Measurements from ENCODE around the gene GBX1.

Gene GBX1

DNA sequence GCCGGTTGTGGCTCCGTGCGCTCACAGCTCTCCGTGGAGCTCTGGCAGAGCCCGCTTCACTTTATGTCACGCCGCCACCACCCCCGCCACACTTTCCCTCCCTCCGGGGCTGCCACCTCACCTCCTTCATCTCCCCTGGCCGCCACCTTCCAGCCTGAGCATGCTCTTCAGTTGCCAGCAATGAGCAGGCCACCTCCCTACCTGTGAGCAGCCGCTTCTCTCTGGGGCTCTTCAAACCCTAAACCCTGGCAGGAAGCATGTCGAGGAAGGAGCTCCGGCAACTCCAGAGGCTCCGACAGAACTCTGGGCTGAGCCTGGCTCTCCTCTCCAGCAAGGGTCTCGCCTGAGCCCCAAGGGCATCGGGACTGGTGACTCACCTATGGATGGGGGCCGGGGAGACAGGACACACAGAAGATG lies 36.7 kb downstream of the GBX1 start:
- FAIRE-seq, result no peak
- DNase-seq (ENCODE audit: extremely low spot score, insufficient read length, low read depth), result no peak

DNA sequence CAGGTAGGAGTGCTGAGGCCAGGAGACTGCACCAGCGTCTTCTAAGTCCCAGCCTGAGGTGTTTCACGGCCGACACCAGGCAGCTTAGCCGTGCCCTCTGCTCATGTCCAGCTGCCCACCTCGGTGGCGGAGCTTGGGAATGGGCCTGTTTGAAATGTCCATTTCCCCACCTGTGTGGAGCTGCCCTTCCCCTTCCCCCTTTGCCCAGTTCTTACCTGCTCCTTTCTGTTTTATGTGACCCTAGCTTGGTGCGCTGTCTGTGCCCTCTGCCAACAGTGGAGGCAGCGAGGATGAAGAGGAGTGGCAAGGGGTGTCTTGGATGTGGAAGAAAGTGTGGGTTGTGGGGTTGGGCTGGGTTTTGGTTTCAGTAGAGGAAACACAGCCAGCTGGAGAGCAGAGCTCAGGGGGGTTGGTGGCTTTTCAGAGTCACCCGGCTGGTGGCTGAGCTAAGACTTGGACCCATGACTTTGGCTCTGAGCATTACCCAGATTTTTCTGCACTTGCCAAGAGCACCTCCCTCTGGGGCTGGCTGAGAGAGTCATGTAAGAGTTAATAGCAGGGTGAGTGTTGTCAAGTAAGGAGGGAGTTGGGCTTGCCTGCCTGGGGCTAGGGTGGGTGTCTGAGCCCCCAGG lies 37.4 kb downstream of the GBX1 start:
- DNase-seq (ENCODE audit: extremely low spot score, insufficient read length, low read depth) (no peak), FAIRE-seq (no peak)

DNA sequence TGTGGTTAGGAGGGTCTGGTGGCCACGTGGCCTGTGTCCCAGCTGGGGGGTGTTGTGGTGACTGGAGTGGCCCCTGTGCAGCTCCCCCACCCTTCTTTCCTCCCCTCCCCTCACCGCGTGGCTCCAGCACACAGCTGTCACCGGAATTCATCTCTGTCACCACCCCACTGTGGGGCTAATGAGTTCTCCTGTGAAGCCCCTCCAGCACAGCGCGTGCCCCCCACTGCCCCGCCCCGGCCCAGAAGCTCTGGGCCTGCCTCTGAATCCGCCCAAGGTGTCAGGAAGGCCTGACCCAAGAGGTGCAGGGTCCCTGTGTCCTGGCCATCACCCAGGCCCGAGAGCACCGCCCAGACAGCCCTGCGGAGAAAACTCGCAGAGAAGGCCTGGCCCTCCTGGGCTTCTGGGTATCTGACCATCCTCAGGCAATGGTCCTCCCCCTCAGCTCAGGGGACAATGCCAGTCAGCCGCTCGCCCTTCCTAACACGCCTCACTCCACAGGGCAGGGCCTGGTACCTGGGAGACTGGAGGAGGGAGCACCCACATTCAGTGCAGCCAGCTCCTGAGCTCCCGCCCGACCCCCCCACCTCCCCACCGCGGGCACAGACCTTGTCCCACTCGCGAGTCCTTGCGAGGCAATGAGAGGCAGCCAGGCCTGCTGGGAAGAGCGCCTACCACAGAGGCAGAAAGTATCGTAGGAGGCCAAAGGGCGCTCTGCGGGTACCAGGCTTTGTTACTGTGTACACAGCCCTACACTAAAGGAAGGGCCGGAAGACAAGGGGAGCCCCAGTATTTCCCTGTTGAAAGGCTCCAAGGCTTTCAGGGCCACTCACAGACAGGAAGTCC lies 38.2 kb downstream of the GBX1 start:
- no peak for FAIRE-seq
- no peak for DNase-seq (ENCODE audit: extremely low spot score, insufficient read length, low read depth)

DNA sequence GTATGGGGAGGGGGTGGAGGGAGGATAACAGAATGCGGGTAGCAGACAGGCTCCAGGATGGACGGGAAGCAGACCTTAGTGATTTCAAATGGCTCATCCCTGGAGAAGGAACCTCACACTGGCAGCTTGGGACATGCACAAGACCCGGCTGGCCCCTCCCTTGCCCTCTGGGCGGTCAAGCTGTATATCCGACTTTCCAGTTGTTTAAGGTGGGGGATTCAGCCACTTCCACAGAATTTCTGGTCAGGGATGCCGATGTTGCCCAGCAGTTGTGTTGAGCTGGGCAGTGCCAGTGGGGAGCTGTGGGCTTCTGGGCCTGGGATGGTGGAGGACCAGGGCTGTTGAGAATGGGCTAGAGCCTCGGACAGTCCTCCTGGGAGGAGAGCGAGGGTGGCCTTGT lies 38.8 kb downstream of the GBX1 start:
- DNase-seq (ENCODE audit: extremely low spot score, insufficient read length, low read depth), result no peak
- no peak for FAIRE-seq

GRCh38 chr7:151128144-151128543 lies 39.4 kb downstream of the GBX1 start:
- FAIRE-seq (no peak), DNase-seq (ENCODE audit: extremely low spot score, insufficient read length, low read depth) (no peak)

DNA sequence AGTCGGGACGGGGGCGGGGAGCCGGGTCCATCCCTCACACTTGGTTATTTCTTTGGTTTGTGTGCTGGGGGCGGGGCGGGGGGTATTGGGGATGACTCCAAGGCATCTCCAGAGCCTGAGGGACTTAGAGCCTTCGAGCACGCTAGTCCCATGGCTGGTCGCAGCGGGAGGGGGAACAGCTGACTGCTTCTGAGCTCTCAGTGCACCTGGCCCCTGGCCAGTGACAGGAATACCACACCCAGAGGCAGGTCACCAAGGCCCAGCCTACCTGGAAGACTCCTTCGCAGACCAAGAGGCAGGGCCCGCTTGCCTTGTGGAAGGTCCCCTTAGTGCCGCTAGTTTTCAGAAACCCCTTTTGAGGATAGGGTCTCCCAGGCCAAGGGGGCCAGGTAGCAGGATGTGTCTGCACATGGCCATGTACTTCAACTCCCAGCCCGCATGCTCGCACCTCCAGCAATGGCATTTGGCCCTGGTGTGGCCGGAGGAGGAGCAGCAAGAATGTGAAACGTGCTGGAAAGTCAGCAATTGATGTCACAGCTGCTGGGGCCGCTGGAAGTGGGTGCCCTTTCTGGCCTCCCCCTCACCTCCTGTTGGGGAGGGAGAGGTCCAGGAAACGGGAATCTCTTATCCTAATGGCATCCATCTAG lies 40.9 kb downstream of the GBX1 start:
- DNase-seq (ENCODE audit: extremely low spot score, insufficient read length, low read depth), result no peak
- no peak for FAIRE-seq

DNA sequence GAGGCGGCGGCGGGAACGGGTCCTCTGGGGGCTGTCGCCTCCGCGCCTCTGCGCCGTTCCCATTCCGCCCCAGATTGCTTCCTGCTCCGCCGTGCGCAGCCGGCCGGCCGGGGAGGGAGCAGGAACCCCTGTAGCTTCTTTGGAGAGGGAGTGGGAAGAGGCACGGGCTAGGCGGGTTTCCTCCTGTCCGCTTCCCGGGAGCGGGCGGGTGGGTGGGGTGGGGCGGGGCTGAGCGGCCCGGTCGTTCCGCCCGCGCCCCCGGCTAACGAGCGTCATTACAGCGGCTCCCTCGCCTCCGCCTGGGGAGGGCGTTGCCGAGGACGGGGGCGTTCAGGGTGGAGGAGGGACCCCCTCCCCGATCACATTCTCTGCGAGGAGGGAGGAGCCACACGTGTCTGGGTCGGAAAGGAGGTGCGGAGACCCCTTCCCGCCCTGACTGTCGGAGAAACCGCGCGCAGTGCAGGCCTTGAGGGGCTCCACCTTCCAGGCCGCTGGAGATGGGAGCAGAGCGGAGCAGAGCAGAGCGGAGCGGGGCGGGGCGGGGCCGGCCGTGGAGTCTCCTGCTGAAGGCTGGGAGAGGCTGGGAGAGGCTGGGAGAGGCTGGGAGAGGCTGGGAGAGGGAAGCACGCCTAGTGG lies 41.5 kb downstream of the GBX1 start:
- no peak for DNase-seq (ENCODE audit: extremely low spot score, insufficient read length, low read depth)

GRCh38 chr7:151125470-151125845 lies 42.0 kb downstream of the GBX1 start:
- no peak for DNase-seq (ENCODE audit: extremely low spot score, insufficient read length, low read depth)
- no peak for FAIRE-seq

More for the DNA sequence above, 41.5 kb downstream of the GBX1 start:
- FAIRE-seq, result no peak

DNA sequence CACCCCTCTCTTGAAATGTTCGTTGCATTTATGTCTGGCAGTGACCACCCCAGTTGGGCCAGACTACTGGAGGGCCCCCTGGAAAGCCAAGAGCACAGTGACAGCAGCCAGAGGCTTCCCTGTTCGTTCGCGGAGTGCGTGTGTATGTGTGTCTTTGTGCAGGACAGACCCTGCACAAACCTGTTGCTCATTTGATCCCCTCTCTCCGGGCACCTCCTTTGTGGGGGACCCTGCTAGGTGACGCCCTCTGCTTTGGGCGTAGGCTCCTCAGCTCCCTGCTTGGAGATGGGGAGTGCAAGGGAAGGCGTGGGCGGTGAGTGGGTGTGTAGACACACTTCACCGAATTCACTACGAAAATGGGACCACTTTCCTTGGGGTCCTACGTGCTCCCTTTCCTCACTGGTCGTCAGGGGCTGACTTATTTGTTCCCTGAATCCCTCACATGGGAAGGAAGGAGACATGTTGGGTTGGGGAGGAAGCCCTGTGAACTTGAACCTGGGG lies 42.5 kb downstream of the GBX1 start:
- no peak for FAIRE-seq

DNA sequence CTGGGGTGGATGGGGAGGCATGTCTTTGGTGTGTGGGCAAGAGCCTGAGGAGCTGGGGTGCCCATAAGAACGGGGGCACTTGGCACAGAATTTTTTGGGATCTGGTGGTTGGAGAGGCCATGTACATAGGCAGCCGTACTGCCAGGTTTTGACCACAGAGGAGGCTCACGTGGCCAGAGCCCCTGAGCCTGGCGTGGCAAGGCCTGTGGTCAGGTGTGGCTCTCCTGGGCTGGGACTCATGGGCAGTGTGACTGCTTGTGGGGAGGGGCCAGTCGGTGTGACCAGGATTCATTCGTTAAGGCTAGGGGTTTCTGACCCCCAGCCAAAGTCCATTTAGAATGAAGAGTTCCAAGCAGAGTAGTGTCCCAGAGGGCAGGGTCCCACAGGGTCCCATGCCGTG lies 43.0 kb downstream of the GBX1 start:
- FAIRE-seq (no peak), DNase-seq (ENCODE audit: extremely low spot score, insufficient read length, low read depth) (no peak)

More for the DNA sequence above, 42.5 kb downstream of the GBX1 start:
- no peak for DNase-seq (ENCODE audit: extremely low spot score, insufficient read length, low read depth)

DNA sequence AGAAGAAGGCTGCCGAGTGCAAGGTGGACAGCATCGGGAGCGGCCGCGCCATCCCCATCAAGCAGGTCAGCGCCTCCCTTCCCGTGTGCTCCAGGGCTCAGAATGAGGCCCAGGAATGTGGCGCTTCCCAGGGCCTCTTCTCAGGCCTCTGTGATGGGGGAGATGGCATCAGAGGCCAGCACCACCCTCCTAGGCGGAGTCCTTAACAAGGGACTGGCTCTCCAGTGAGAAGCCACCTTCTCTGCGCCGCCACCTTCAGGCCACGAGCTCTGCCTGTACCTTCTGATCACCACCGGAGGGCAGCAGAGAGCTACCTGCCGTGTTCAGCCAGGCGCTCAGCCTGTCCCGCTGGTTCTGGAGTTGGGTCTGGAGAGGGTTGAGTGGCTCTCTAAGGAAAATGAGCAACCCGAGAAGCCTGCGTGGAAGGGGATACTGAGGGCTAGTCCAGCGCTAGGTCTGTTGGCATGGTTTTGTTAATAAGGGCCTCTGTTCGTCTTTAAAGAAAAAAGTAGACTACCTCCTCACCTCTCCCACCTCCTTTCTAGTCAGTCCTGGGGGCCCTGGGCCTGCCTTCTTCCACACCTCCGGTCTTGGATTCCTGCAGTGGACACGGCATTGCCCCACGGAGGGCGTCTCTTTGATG lies 43.6 kb downstream of the GBX1 start:
- FAIRE-seq (peak; percentile 96), DNase-seq (ENCODE audit: extremely low spot score, insufficient read length, low read depth) (peak; percentile 92)

- DNase-seq (ENCODE audit: extremely low spot score, insufficient read length, low read depth) (no peak), FAIRE-seq (no peak)
Observed at GRCh38 chr7:151123158-151123821, 44.2 kb downstream of the GBX1 start.

DNA sequence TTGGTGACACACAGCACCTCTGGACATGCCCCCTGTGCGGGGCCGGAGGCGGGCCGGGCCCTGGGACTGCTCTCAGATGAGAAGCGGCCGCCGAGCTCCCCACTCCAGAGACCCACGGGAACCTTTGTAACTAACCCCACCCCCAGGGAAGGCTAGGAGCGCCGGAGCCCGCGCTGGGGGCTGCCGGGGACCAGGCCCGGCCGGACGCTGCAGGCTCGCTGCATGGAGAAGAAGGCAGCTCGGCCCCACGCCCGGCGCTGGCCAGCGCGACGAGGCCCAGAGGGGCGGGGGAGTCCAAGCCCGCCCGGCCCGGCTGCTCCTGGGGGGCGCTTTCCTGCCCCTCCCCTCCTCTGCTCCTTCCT lies 44.7 kb downstream of the GBX1 start:
- FAIRE-seq, result no peak

DNA sequence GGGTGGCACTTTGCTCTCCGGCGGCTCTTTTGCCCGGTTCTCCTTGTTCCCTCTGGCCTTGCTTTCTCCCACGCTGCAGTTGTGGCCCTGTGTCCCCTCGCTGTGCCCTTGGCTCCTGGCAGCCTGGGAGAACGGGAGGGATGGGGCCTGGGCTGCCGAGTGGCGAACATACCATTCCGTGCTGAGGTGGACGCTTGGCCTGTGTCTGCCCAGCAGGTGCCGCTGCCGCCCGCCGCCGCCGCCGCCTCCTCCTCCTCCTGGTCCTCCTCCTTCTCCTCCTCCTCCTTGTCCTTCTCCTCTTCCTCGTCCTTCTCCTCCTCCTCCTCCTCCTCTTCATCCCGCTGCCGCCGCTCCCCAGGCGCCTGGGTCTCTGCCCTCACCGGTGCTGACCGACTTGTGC lies 45.2 kb downstream of the GBX1 start:
- FAIRE-seq (no peak), DNase-seq (ENCODE audit: extremely low spot score, insufficient read length, low read depth) (no peak)

More for the DNA sequence above, 44.7 kb downstream of the GBX1 start:
- DNase-seq (ENCODE audit: extremely low spot score, insufficient read length, low read depth), result no peak

DNA sequence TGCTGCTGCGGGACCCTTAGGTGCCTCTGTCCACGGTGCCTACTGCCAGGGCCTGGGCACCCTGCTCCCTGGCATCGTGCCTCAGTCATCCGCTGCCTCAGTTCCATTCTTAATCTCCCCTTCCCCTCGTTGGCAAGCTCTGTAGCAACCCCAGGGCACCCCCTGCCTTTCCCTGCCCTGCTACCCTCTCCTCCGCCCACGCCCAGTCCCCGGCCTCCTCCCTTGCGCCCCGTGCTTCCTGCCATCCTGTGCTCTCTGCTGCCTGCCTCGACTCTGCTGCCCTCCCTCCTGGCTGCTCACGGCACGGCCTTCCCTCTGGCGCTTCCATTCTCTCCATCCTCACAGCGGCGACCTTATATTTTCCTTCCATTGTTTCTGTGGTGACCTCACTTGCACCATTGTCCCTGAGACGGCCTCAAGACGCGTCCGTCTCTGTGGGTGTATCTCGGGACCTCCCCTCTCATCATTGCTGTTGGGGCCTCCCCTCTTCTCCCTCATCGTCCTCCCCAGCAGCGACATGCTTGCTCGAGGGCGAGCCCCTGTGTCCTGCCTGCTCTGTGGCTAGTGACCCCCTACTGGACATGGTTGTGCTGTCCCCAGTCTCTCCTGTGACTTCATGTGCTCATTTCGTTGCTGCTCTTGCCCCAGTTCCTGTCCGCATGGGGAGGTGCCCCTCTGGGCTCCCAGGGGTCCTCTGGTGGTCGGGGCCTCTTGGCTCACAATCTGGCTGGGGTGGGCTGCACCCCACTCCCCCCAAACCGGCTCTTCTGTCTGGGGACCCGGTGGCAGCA lies 45.9 kb downstream of the GBX1 start:
- FAIRE-seq, result no peak

GRCh38 chr7:151120896-151121295 lies 46.6 kb downstream of the GBX1 start:
- no peak for DNase-seq (ENCODE audit: extremely low spot score, insufficient read length, low read depth)
- FAIRE-seq, result no peak

More for the DNA sequence above, 45.9 kb downstream of the GBX1 start:
- DNase-seq (ENCODE audit: extremely low spot score, insufficient read length, low read depth), result no peak

GRCh38 chr7:151119902-151120301 lies 47.6 kb downstream of the GBX1 start:
- no peak for DNase-seq (ENCODE audit: extremely low spot score, insufficient read length, low read depth)

DNA sequence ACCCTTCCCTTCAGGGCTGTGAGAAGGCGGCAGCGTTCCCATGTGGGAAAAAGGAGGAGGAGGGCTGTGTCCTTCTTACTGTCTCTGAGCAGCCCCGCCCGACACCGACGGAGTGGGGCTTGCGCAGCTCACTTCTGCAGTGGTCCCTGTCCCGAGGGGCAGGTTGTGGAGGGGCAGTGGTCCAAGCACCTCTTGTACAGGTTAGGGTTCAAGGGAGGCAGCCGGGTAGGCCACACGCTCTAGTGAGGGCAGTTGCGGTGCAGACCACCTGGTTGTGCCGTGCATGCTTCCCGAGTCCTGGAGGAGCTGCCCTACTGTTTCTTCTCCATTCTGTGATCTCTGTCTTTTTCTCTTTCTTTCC lies 48.5 kb downstream of the GBX1 start:
- DNase-seq (ENCODE audit: extremely low spot score, insufficient read length, low read depth) (no peak), FAIRE-seq (no peak)

More at GRCh38 chr7:151119902-151120301, 47.6 kb downstream of the GBX1 start:
- no peak for FAIRE-seq

Measured in GM18507 (cell line).